ENCODE results near the gene SUCLG1.
"Not testable (repeated sequence)": the region's sequence is repeated elsewhere in the genome, so short reads cannot be mapped to it uniquely, and the experiment has no call there.

Gene SUCLG1

DNA sequence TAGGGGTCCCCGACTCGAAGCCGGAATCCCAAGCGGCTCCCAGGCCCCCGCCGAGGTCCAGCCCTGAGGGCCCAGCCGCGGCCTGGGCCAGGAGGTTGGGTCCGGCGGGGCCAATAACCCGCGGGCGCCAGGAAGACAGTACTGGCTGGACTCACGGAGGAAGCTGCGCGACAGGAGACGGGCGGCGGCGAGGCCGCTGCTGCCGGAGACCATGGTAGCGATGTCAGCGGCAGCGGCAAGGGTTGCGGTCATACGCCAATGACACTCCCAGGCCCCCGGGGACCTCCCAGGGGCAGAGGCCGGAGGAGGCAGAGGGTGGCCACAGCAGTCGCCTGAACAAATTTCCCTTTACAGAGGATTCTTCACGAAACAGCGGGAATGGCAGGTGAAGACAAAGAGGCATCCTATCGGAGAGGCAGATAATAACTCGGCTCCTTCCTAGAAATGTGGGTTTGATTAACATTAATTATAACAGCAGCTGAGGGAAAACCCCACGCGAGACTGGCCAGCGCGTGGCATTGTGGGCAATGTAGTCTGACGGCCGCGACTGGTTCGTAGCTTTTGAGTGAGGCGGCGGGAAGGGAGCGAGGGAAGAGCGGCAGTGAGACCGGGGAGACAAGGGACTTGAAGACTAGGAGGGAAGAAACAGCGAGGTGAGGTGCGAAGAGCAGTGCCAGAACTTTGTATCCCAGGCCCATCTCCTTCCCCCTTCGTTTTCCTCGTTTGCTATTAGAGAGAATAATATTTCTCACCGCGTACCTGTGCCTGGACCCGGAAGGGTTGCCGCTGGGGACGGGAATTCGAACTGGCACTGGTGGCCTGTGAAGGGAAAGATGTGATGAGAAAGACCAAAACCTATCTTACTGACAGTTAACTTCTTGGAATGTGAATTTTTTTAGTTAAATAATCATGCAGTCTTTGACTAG lies at the start of gene SUCLG1:
SUCLG1 (minus strand) TSS at position 263 of the 926 bp plus-strand sequence; CDS start at position 252, 11 bp downstream.
- DNase-seq (ENCODE audit: low read depth): peak; percentile 77

DNA sequence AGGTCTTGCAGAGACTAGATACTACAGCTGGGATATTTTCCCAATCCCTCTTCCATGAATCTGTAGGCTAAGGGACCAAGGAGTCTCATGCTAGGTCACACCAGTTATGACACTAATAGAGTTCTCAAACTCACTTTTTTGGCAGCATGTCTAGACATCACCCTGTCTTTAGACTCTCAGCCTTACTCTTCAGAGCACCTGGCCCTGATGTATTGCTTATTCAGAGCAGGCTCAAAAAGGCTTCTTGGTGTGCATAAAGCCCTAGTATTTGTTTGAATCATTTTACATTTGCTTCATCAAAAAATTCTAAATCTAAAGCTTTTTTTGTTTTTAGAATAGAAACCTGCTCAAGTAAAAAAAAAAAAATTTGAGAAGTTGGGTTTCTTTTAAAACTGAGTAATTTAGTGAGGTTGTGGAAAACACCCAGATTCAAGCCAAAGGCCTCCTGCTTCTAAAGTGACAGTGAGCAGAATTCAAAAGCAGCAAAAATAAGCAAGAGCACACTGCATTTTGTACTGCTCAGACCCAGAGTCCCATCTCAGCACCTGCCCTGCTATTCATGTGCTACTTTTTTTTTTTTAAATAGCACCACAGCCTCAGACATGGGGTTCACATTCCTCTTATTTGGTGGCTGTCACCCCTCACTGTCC lies 39.2 kb upstream of the SUCLG1 start:
- no peak for DNase-seq (ENCODE audit: low read depth)

DNA sequence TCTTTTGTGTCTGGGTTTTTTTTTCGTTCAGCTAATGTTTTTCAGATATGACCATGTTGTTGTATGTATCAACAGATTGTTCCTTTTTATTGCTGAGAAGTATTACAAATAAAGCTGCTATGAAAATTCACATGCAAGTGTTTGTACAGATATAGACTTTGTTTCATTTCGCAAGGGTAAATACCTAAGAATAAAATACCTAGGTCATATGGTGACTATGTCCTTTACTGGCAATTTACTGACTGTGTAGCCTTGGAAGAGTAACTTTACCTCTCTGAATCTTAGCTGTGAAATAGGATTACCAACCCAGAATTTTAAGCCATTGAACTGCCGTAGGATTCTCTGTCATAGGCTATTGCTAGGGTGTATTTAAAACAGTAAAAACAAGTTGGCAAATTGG lies 38.2 kb upstream of the SUCLG1 start:
- no peak for DNase-seq (ENCODE audit: low read depth)

DNA sequence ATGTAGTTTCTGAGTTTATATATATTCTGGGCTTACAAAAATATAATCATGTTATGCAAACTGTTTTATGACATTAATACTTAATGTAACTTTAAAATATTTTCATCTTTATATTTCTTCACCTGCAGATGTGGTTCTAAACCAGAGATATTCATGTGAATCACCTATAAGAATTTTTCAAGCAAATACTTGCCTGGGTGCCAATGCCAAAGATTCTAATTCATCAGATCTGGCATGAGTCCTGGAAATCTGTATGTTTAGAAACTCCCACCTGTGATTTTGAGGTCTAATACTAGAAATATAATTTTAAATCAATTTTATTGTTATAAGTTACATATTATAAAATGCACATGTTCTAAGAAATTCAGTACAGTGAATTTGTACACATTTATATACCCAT lies 37.3 kb upstream of the SUCLG1 start:
- no peak for DNase-seq (ENCODE audit: low read depth)

DNA sequence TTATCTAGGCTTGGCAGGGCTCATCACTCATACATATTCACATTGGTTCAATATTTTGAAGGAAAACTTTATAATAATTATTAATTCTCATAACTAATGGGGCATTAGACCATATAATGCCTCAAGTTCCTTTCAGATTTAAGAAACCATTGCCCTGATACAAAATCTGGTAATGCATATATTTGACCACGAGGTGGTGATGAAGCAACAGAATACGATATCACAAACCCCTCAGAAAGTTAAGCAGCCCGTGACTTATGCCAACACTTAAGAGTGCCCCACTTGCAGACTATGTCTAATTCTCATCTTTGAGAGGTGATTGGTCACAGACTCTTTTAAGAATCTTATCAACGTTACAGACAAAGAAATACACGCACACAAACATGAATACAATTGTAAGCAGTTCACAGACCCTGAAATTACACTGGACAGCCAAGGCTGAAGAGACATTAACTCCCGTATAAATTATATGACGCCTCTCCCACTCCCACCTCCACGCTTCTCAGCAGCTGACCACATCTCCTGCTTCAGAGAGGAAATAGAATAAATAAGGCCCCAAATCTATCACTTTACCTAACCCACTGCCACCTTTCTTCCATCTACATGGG lies 36.6 kb upstream of the SUCLG1 start:
- DNase-seq (ENCODE audit: low read depth): no peak

DNA sequence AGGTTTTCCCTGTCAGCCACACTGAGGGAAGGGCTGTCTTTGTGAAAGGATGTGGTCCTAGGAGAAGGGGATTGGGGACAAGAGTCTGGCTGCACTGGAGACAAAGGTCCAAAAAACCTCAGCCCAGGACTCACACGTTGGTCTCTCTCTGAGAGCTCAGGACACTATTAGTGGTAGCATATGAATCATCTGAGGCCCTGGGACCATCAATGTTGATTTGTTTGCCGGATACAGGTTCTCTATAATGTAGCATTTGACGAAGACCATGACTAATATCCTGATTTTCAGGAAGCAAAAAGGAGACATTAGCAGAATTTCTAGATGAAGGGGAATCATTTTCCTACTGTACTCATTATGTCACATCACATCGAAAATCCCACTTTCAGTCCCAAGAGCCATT lies 35.0 kb upstream of the SUCLG1 start:
- DNase-seq (ENCODE audit: low read depth): no peak

DNA sequence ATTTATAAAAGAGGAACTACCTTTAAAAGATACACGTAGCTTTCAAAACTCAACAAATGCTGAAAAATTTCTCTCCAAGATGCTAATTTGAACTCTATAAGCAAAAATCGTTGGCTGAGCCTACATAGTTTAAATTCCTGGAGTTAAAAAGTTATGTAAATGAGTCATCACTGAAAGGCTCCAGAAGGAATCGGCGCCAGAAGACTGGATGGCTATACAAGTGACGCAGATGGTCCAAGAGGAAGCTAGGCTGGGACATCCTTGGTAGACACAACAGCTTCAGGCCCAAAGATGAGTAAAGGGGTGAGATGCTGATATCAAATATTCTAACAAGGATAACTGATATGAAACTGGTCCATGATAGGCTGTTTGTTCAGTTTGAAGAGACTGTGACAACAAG lies 34.4 kb upstream of the SUCLG1 start:
- DNase-seq (ENCODE audit: low read depth): no peak

DNA sequence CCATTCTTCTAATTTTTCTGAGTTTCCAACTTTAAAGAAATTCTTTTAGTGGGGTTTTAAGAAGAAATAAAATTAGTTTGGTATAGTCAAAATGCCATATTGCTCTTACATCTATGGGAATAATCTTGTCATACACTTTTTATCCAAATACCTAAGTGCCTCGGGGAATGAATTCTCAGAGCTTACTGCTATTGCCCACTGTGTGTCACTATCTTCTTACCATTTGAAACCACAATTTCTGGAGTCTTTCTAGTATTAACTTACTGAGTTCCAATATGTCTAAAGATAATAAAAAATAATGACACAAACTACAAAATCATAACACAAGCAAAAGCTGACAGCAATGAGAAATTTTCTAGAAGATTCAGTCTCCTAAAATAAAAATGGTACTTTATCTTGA lies 33.5 kb upstream of the SUCLG1 start:
- DNase-seq (ENCODE audit: low read depth): no peak

DNA sequence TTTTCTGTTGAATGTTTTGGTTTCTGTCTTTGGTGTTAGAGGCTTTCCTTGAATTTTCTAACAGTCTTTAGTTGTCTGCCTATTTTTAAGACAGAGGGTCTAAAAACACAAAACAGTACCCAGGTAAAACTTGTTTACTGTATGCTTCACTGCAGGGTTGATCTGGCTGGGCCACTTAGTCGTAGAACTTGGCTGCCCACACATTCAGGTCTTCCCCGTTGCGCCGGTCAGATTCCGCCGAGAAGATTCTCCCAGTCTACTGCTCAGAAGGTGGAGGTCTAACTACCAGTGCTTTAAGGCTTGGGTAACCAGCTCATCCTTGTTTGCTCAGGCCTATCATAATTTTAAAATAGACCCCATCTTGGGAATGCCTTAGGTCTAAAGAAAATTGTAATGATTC lies 32.7 kb upstream of the SUCLG1 start:
- DNase-seq (ENCODE audit: low read depth): no peak

DNA sequence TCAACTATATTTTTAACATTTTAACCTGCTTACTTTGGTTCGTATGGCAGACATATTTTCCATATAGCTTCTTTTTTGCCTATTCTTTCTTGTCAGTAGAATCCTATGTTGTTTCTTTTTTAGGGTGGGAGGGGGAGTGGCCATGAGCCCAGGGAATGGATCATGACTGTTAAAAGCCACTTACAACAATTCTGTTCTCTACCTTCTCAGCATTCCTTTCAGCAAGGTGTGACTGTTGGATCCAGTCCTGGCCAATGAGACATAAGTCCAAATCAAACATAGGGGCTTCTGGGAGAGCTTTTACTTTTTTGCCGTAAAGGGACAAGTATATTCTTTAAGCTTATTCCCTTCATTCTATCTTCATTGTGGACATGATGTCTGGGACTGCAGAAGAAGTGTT lies 32.2 kb upstream of the SUCLG1 start:
- DNase-seq (ENCODE audit: low read depth): no peak

DNA sequence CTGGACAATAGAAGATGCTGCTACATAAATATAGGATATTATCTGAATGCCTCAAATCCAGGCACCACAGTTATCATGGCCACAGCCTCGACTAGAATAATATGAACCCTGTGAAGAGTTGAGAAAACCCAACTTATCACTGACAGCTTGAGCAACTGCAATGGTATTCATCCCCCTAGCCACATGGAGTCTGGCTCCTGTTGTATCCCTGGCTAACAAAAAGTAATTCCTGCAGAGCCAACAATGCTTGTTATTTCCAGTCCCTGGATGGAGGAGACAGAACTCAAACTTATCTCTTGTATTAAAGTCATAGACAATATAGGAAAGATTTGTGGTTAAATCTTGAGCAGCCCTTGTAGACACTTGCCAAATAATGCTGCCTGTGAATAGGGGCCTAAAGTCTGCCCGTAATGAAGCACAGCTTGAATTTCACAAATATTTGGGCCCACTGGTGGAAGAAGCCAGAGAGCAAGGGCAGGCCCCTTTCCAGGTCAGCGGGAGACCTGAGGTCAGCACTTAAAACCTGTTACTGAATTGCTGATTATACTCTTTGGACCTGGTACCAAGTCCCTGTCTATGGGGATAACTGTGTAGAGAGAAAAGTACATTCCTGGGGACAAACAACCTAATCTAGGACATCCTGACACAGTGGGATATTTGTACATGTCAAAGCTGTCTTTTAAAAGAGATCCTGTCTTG lies 28.4 kb upstream of the SUCLG1 start:
- no peak for DNase-seq (ENCODE audit: low read depth)

DNA sequence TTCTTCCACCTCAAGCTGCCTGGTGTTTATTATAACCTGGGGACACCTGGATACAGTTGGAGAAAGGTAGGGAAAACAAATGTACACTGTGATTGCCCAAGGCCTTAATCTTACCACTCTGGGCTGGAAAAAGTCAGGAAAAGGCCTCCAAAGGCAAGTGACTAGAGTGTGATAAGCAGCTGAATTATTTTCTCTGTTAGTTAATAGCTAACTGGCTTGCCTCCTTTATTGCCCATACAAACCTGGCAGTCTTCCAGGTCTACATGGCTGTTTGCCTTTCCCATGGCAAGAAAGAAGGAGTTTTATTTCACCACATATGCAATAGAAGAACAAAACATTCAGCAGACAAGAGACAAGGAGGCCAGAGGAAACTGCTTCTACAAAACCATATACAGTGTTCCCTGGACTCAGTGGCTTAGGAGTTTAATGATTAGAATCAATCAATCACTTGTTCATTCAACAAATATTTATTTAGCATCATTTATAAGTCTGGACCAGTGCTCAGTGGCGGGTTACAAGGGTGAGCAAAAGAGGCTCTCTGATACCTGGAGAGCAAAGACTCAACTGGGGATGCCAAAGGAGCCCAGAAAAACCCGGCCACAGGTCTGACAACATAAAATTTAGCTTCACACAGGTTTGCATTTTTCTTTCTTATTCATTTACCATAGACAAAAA lies 27.5 kb upstream of the SUCLG1 start:
- DNase-seq (ENCODE audit: low read depth): no peak

DNA sequence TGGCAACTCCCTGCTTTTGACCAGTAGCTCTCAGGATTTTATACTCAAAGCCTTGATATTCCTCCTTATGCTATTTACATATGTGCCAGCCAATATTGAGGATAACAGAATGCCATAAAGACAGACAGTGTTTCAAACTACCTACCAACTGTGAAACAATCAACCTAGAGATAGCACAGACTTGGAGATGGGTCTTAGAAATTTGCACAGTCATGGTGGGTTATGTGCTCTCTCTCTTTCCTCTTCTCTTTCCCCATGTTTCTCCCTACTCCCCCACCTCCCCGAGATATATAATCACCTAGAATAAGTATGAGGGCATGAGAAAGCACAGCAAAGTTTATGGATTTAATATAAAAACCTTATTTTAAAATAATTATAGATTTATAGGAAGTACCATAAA lies 24.2 kb upstream of the SUCLG1 start:
- no peak for DNase-seq (ENCODE audit: low read depth)

DNA sequence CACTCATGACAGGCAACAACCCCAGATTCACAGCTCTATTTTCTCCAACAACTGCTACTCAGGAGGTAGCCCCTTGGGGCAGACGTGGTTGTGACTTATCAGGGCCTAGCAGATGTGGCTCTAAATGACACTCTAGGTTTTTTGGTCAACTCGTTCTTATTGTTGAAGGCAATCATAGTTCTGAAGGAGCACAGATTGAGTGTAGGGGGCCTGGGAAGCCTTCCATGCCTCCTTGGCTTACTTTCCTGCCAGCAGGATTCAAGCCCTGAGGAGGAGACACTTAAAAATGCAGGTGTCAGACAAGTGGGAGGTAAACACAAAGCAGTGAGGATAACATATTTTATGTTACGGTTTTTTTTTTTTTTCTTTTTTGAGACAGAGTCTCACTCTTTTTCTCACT lies 23.5 kb upstream of the SUCLG1 start:
- DNase-seq (ENCODE audit: low read depth): no peak

DNA sequence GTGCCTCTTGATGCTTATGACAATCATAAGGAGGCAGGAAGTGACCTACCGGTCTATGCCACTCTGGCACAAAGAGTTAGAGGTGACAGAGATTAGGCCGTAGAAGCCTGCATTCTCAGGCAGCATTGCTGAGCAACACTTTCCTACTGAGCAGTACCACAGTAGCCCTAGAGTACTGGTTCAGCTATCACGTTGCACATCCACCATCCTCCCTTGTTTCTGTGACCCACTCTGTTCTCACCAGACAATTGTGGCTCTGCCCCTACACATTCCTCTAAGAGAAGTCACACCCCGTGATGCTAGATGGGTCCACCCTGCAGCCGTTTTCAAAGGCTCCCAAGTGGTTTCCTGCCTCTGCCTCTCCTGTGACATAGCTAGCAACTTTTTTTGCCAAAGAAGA lies 22.6 kb upstream of the SUCLG1 start:
- DNase-seq (ENCODE audit: low read depth): no peak

DNA sequence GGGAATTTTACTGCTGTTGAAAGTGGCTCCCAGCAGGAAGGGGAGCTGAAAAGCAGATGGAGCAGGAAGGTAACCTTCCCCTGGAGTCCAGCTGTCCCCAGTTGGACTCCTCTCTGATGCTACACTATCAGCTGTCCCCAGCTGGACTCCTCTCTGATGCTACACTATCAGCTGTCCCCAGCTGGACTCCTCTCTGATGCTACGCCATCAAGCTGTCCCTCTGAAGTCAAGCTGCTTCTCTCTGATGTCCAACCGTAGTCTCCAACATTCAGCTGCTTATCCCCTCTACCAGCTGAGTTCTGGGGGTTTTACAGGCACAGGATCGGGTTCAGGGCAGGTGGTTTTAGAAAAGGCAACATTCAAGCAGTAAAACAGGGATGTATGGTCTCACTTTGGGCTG lies 19.8 kb upstream of the SUCLG1 start:
- no peak for DNase-seq (ENCODE audit: low read depth)

DNA sequence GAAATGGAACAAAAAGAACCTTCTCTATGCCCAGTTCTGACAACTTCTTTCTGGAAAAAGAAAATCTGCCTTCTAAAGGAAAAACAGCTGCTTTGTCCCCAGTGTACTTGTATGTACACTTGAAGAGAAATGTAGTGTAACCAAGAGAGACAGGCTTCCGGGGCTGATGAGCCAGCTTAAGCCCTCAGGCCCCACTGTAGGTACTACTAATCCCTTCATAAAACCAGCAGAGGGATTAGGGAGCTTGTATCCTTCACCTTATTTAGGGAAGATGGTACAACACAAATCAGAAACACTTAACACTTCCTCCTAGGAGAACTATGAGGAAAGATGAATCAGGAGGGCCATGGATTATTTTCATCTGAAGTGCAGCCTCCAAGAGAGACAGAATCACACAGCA lies 18.8 kb upstream of the SUCLG1 start:
- no peak for DNase-seq (ENCODE audit: low read depth)

DNA sequence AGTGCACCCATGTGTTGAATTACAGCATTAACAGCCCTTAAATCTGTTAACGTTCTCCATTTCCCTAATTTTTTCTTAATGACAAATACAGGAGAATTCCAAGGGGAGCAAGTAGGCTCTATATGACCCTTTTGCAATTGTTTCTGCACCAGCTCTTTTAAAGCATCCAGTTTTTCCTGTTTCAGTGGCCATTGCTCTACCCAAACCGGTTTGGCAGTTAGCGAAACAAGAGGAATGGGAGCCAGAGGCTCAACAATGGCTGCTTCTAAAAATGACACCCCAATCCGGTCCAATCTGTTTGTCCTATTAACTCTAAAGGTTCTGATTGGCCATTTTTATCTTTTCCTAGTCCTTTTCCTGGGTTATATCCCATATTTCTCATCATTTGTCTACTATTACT lies 15.1 kb upstream of the SUCLG1 start:
- DNase-seq (ENCODE audit: low read depth): no peak

DNA sequence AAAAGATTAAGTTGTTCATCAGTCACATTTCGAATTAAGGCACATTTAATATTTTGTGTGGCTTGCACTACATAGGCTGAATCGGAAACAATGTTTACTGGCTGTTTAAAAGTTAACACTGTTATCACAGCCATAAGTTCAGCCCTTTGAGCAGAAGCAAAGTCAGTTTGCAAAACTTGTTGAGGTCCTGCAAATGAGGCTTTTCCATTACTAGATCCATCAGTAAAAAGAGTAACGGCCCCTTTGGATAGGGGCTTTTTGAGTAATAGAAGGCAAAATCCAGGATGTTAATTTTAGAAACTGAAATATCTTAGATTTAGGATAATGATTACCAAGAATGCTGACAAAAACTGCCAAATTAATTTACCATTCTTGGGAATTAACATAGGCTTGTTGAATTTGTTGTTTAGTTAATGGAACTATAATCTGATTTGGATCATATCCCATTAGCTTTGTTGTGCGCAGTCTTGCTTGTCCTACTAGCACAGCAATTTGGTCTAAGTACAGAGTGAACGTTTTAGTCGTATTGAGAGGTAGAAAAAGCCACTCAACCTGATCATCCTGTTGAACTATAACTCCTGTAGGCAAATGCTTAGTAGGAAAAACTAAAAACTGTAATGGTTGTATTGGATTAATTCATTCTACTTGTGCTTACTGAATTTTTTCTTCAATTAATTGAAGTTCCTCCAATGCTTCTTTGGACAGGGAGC lies 13.9 kb upstream of the SUCLG1 start:
- DNase-seq (ENCODE audit: low read depth): no peak

DNA sequence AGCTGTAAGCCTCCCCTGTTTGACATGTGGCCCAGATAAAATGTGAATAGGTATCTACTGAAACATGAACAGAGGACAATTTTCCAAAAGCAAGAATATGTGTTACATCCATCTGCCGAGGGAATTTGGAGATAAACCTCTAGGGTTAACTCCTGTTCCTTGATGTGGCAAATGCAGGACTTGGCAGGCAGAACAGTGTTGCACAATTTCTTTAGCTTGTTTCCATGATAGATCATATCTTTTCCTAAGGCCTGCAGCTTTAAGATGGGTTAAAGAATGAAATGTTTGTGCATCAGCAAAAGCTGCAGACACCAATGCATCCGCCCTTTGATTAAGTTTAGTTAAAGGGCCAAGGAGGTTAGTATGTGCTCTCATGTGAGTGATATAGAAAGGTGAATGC lies 13.3 kb upstream of the SUCLG1 start:
- not testable (repeated sequence) for DNase-seq (ENCODE audit: low read depth)

DNA sequence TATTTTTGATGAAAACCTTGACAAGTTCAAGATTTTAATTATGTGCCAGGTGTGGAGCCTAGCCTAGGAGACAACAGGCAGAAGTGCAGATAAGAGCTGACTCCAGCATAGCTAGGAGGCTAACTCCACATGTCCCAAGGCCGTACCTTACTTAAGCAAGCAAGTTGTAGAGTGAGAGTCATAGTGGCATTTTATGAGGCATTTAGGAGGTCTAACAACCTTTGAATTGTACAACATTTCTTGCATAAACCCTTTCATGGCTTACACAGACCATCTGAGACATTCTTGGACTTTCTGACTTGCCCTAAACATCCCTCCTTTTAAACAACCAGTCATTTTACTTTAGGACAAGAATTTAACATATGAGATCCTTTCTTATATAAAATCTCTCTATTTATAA lies 8.3 kb upstream of the SUCLG1 start:
- no peak for DNase-seq (ENCODE audit: low read depth)
